GM19455 (cell line): Measurements from ENCODE around the gene YOD1.

Experiments
- ATAC-seq: cut with Tn5 transposase; IDR thresholded peaks from one replicate; pipeline ENCODE4 v1.9.1; 2021; ENCODE audit not compliant: unreplicated experiment

Gene YOD1

GRCh38 chr1:207073906-207074820 lies 23.2 kb upstream of the YOD1 start:
- ATAC-seq: no peak

GRCh38 chr1:207072233-207072632 lies 21.2 kb upstream of the YOD1 start:
- no peak for ATAC-seq

DNA sequence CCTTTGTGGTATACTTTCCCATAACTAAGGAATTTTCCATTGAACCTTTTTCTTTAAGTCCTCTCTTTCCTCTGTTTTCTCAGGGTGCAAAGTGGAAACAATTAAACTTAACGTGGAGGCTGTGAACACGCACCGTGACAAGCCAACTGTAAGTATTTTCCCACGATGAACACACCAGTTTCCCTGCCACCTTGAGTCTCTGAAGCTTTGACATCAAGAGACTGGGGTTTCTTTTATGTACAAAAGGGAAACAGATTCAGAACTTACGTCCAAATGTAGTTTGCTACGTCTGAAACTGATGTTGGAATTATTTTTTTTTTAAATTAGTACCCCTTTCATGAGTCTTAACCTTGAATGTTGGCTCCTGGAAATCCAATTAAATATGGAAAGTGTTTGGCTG lies 20.4 kb upstream of the YOD1 start:
- ATAC-seq: no peak

DNA sequence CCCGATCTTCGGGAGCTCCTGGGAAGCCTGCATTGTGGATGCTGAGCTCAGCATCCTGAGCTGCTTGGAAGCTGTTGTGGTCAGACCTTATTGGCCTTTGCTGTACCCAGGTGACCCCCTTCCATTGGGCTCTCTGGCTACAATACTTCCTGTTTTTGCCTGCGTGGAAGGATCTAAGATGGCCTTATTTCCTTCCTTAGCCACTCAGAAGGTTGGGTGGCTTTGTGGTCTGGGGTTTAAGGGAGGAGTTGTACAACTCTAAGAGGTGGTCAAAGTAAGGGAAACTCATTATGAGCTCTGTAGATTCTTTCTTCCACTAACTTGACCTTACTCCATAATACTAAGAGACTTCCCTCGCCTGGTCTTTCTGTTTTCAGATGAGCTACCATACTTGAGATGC lies 19.8 kb upstream of the YOD1 start:
- no peak for ATAC-seq

- ATAC-seq: no peak
Measured at GRCh38 chr1:207069858-207070506, 19.0 kb upstream of the YOD1 start.

DNA sequence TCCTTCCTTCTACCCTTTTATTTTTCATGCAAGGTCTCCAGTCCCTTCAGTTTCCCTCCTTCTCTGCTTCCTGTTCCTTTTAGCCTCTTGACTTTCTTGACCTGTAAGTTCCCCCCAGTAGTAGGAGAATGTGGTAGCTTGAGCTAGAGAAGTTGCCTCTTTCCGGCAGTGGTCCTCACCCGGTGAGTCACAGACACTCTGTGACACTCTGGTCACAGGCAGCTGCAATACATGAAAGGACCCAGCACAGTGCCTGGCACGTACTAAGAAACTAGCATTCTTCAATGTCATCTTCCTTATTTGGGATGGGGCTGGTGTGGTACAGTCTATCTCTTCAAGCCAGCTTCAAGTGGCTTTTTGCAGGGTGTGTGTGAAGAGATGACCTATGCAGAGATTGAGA lies 18.1 kb upstream of the YOD1 start:
- ATAC-seq: no peak

GRCh38 chr1:207067665-207068064 lies 16.7 kb upstream of the YOD1 start:
- no peak for ATAC-seq

DNA sequence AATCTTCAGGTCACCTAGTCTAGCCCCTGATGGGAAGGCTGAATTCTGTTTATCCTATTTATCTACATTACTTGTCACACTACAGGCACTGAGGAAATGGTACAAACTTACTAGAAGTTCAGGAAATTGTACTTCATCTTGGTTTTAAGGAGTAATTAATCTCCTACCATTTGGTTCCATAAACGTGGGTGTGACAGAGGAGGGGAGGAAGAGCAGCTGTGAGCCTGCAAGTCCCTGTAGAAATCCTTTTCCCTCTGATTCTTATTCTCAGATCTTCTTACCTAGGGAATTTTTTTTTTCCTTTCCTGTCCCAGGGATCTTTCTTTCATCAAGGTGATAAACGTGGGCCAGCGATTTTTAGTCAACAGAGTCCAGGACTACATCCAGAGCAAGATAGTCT lies 16.2 kb upstream of the YOD1 start:
- no peak for ATAC-seq

GRCh38 chr1:207064561-207064960 lies 13.6 kb upstream of the YOD1 start:
- no peak for ATAC-seq

DNA sequence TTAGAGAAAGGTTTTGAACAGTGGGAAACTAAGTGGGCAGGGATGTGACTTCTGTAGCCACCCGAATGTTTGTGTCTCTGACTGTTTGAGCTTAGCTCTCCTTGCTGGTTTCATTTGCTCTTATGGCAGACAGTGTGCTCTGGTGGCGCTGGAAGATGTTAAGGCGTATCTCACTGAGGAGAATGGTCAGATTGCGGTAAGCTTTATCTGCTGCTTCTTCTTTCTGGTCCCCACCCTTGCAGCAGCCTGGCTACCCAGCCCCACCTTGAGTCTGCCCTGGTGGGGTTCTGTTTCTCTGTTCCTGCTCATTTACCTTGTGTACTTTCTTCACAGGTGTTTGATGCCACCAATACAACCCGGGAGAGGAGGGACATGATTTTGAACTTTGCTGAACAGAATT lies 12.0 kb upstream of the YOD1 start:
- no peak for ATAC-seq

DNA sequence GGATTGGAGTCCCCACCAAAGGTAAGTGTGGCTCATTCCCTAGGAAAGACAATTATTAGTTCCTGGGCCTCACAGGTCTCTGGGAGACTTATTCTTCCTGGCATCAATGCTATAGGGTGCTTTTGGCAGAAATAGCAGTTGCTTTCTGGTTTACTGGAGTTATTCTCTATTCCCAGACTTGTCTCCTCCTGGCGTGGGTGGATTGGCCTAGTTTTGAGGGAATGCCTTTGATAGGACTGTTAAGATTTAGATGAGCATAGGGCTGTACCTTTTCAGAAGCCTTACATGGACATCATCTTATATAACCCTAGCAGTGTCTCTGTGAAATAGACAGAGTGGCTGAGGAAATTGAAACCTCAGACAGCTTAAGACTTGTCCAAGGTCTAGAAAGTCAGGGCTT lies 11.1 kb upstream of the YOD1 start:
- no peak for ATAC-seq

GRCh38 chr1:207060596-207060995 lies 9.6 kb upstream of the YOD1 start:
- no peak for ATAC-seq

GRCh38 chr1:207059881-207060280 lies 8.9 kb upstream of the YOD1 start:
- ATAC-seq: no peak

DNA sequence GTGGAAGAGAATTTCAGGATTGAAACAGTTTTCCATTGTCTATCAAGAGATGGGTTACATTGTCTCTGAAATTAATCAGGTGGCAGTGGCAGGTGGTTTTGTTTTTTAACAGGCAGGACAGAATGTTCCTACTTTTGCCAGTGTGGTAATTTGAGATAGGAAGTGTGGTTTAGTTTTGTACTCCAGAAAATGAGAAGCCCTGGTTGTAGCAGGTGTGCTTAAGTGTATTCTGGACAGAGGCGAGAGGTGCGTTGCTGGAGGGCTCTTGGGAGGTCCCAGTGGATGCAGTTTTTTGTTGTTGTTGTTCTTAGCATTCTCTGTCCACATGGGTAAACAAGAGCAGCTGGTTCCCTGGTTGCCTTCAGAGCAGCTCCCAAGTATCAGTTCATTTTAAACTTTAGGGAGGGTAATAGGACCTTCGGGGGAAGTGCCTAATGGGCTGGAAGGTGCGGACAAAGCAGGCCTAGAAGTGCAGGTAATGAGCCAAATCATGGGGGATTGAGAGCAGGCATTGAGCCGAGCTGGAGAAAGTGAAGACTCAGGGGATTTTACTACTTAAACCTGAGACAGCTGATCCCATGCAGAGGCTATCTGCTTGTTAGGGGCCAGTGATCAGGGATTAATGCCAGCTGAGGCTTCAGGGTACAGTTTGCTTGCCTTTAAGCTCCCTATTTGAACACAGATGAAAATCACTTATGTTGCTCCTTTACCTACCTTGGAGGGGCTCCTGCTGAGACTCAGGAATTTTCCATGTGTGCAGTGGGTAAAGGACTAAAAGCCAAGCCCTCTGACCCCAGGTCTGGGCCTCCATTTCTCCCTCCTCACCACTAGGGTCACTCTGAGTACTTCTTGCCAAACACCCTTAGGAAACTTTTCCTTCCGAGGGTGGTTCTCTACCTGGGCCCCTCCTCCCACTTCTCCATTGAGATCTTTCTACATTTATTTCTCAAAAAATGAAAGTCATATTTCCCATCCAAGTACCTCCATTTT lies 8.2 kb upstream of the YOD1 start:
- no peak for ATAC-seq

- ATAC-seq: no peak
Measured at GRCh38 chr1:207058252-207058651, 7.2 kb upstream of the YOD1 start.

DNA sequence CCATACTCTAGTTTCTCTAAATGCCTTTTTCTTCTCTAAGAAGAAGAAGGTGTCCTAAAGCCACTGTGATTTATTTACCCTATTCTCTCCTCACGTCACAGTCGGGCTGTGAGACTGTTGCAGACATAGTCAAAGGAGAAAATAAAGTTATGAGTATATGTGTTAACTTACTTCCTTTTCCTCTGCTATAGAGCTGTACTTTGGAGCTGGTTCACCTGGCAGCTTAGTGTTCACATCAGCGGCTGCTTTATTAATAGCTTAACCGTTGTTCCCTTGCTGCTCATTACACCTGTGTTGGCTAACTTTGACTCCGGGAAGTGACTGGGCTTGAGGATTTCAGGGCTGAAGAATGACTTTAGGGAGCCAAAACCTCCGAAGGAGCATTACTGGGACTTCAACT lies 5.7 kb upstream of the YOD1 start:
- no peak for ATAC-seq

DNA sequence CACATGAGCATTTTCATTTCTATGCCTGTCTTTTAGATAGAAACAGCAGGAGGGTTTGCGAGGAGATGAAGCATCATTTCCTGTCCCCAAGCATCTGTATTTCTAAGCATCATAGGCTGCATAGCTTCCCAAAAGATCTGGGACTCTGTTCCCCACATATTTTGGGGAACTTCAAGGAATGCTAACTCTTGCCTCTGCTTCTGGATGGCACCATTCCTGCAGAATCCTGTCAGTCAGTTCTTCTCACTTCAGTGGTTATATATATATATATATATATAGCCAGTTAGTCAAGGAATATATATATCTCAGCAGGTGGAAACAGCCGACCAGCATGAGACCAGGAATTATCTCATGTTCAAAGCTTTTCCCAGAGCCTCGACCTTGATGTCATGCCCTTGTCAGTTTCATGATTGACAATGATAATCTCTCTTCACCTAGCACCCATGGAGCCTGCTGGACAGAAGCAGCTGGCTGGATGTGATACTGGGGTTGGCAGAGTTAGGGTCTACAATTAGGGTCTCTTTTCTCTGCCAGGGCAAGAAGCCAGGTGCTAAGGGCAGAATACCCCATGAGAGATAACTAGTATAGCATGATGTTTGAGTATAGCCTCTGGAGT lies 4.5 kb upstream of the YOD1 start:
- no peak for ATAC-seq

- no peak for ATAC-seq
Measured at GRCh38 chr1:207054491-207054890, 3.5 kb upstream of the YOD1 start.

GRCh38 chr1:207052911-207053769 lies 2.1 kb upstream of the YOD1 start, which contains the start of gene PFKFB2:
Gene PFKFB2 (plus strand): TSS chr1:207053275. CDS start chr1:207054718, 1,443 bp downstream.
- peak; percentile 80 for ATAC-seq
